SU-DHL-6 (cell line): ENCODE results near the gene SORBS2.
A peak's percentile ranks its signal among the peaks of the same experiment; 100 is the strongest.

ENCODE experiments used
- H2AFZ ChIP-seq: fragments of 200-600 bp; sonication (generic); 2 replicates; pipeline ENCODE4 v1.6.1; 2014; ENCODE audit warnings: low read depth, mild to moderate bottlenecking, moderate library complexity, mixed read lengths, antibody characterized with exemption, low read length; ENCODE audit not compliant: severe bottlenecking
- H3F3A ChIP-seq: fragments of 200-600 bp; shearing (Covaris generic); 2 replicates; pipeline ENCODE4 v1.6.0; 2016; ENCODE audit warnings: antibody characterized with exemption, mild to moderate bottlenecking; ENCODE audit not compliant: insufficient read depth
- H3K27ac ChIP-seq: fragments of 200-600 bp; sonication (generic); 2 replicates; pipeline ENCODE4 v1.5.1; 2016; ENCODE audit warnings: low read depth, mild to moderate bottlenecking, low read length, moderate library complexity, mixed read lengths
- H3K27me3 ChIP-seq: fragments of 200-600 bp; sonication (generic), shearing (Covaris generic); 2 replicates; pipeline ENCODE4 v1.6.0; 2014; ENCODE audit warnings: mild to moderate bottlenecking, low read length
- H3K36me3 ChIP-seq: fragments of 200-600 bp; sonication (generic); 2 replicates; pipeline ENCODE4 v1.6.1; 2014; ENCODE audit warnings: mild to moderate bottlenecking, low read length, mixed read lengths
- H3K4me2 ChIP-seq: fragments of 300-600, 200-600 bp; shearing (Covaris generic), sonication (generic); 2 replicates; pipeline ENCODE4 v1.6.0; 2014; ENCODE audit warnings: low read length, low read depth, mild to moderate bottlenecking; ENCODE audit not compliant: poor library complexity, severe bottlenecking
- H3K4me3 ChIP-seq: fragments of 200-600 bp; sonication (generic); 2 replicates; pipeline ENCODE4 v1.5.1; 2014; ENCODE audit warnings: antibody characterized with exemption, low read length, mild to moderate bottlenecking, mixed read lengths; ENCODE audit not compliant: insufficient read depth, poor library complexity, severe bottlenecking
- H3K79me2 ChIP-seq: fragments of 200-600 bp; sonication (generic); 2 replicates; pipeline ENCODE4 v1.6.1; 2014; ENCODE audit warnings: mild to moderate bottlenecking, low read length, moderate library complexity; ENCODE audit not compliant: insufficient read depth
- H3K9ac ChIP-seq: fragments of 200-600 bp; sonication (generic); 2 replicates; pipeline ENCODE4 v1.7.0; 2014; ENCODE audit warnings: mild to moderate bottlenecking, low read length
- H3K9me2 ChIP-seq: fragments of 200-600 bp; sonication (generic); replicated peaks from 2 replicates; pipeline ENCODE4 v1.6.1; 2014; ENCODE audit warnings: low read length; ENCODE audit not compliant: insufficient read depth
- H3K9me3 ChIP-seq: fragments of 200-600 bp; sonication (generic); 2 replicates; pipeline ENCODE4 v1.6.1; 2014; ENCODE audit warnings: low read length, mixed read lengths; ENCODE audit not compliant: insufficient read depth
- H4K20me1 ChIP-seq: fragments of 200-600 bp; sonication (generic); 2 replicates; pipeline ENCODE4 v1.6.1; 2014; ENCODE audit warnings: low read depth, mild to moderate bottlenecking, antibody characterized with exemption, low read length, moderate library complexity, mixed read lengths
- CTCF ChIP-seq: fragments of 200-600 bp; sonication (generic); IDR thresholded peaks from one replicate; pipeline ENCODE4 v1.5.1; 2017; ENCODE audit warnings: antibody characterized with exemption, mild to moderate bottlenecking, low read length, moderate library complexity; ENCODE audit not compliant: insufficient read depth, poor library complexity, severe bottlenecking
- EZH2phosphoT487 ChIP-seq: fragments of 200-600 bp; sonication (generic), shearing (Covaris generic); conservative IDR thresholded peaks from 2 replicates; pipeline ENCODE4 v1.6.1; 2018; ENCODE audit warnings: mild to moderate bottlenecking, antibody characterized with exemption, low read length, moderate library complexity, mixed read lengths

Gene SORBS2

GRCh38 chr4:185813133-185813532 is 1.1 kb upstream of the SORBS2 start:
- Histone ChIP-seq H3K4me2 (no peak overlapping the region), H3K36me3 (no peaks in the 10 kb centered on the region), H2AFZ (no peak overlapping the region), H3K27me3 (no peaks in the 10 kb centered on the region), H3K4me3 (no peak overlapping the region), H4K20me1 (no peaks in the 10 kb centered on the region), H3K79me2 (no peaks in the 10 kb centered on the region), H3K9me2 (no peaks in the 10 kb centered on the region), H3F3A (peaks cover 9% of the 10 kb centered on the region), H3K9ac (no peak overlapping the region), H3K9me3 (no peaks in the 10 kb centered on the region), H3K27ac (no peak overlapping the region)
- TF ChIP-seq EZH2phosphoT487, result no peak
- TF ChIP-seq CTCF, result no peak

GRCh38 chr4:185810746-185811508 is 1.1 kb downstream of the SORBS2 start:
- Histone ChIP-seq H2AFZ (peak overlapping the region; percentile 54), H3K4me3 (peak overlapping the region; percentile 55)

GRCh38 chr4:185809533-185810071 is 2.4 kb downstream of the SORBS2 start:
- peak overlapping the region; percentile 55 for H3K4me3 ChIP-seq
- H3K9ac ChIP-seq, result peak overlapping the region; percentile 59
- H3K27ac ChIP-seq, result peak overlapping the region; percentile 79; the same call in 1 of the 2 replicates
- no peaks in the 10 kb centered on the region for H3K36me3 ChIP-seq
- H2AFZ ChIP-seq, result peak overlapping the region; percentile 60
- H4K20me1 ChIP-seq, result no peaks in the 10 kb centered on the region
- TF ChIP-seq CTCF (no peak), EZH2phosphoT487 (no peak)
- H3K4me2 ChIP-seq, result peak overlapping the region; percentile 98
- no peaks in the 10 kb centered on the region for H3K27me3 ChIP-seq
- no peaks in the 10 kb centered on the region for H3K9me3 ChIP-seq
- H3K79me2 ChIP-seq, result no peaks in the 10 kb centered on the region
- H3K9me2 ChIP-seq, result no peaks in the 10 kb centered on the region
- peaks cover 13% of the 10 kb centered on the region for H3F3A ChIP-seq

More at GRCh38 chr4:185810746-185811508, 1.1 kb downstream of the SORBS2 start:
- Histone ChIP-seq H3K27me3 (no peaks in the 10 kb centered on the region), H4K20me1 (no peaks in the 10 kb centered on the region), H3K79me2 (no peaks in the 10 kb centered on the region), H3K9me2 (no peaks in the 10 kb centered on the region), H3K27ac (peak overlapping the region; percentile 79), H3K36me3 (no peaks in the 10 kb centered on the region), H3K9me3 (no peaks in the 10 kb centered on the region), H3F3A (peaks cover 13% of the 10 kb centered on the region), H3K9ac (peak overlapping the region; percentile 59), H3K4me2 (peak overlapping the region; percentile 98)
- no peak for TF ChIP-seq EZH2phosphoT487
- no peak for TF ChIP-seq CTCF
